Naive thymus-derived CD8-positive, alpha-beta T cell (primary cell): ENCODE measurements around the gene OR7A5. TPM values are rescaled to one million over a fixed set of nuclear protein-coding genes. Genes with fewer than 3 reads are reported as not detected.
A peak's percentile ranks its signal among the peaks of the same experiment; 100 is the strongest.
"Not testable (repeated sequence)": the region's sequence is repeated elsewhere in the genome, so short reads cannot be mapped to it uniquely, and the experiment has no call there.

Source experiments
- ATAC-seq, 2 donors: fragments of 150-1000 bp; cut with Tn5 transposase in 1 of 2; sonication (Bioruptor Pico), chemical (Tn5 transposase) in 1 of 2; 1 replicate in 1 of 2; 2 replicates in 1 of 2; pipeline ENCODE4 v1.10.0; 2021; ENCODE audit warnings: mild to moderate bottlenecking in 2 of 2, moderate library complexity in 2 of 2
- POLR2A ChIA-PET: fragments of 350-600 bp; sonication (Branson Sonifier 250); formaldehyde crosslinking; loops from one replicate; lab custom pipeline; 2021; ENCODE audit warnings: antibody characterized with exemption; lab: Charles Lee
- DNase-seq, 10 donors: peaks; one replicate each; pipeline versions ENCODE4 v3.0.0 to v3.0.0-alpha.2; 2020 to 2022
- H3K27ac Mint-ChIP-seq, 10 donors: one replicate each; pipeline ENCODE4 v1.8.0; 2020 to 2022; ENCODE audit warnings: mild to moderate bottlenecking in 10 of 10, mixed read lengths in 10 of 10, moderate library complexity in 4 of 10, inconsistent platforms in 1 of 10
- H3K27me3 Mint-ChIP-seq, 5 donors: one replicate each; pipeline ENCODE4 v1.8.0; 2021 to 2022; ENCODE audit warnings: mixed read lengths in 5 of 5
- H3K36me3 Mint-ChIP-seq, 3 donors: one replicate each; pipeline ENCODE4 v1.8.0; 2020 to 2022; ENCODE audit warnings: mixed read lengths in 3 of 3, mild to moderate bottlenecking in 2 of 3, inconsistent platforms in 1 of 3
- H3K4me1 Mint-ChIP-seq, 4 donors: one replicate each; pipeline ENCODE4 v1.8.0; 2021 to 2022; ENCODE audit warnings: mixed read lengths in 4 of 4
- H3K4me3 Mint-ChIP-seq, 10 donors: one replicate each; pipeline ENCODE4 v1.8.0; 2020 to 2022; ENCODE audit warnings: mild to moderate bottlenecking in 10 of 10, mixed read lengths in 10 of 10, moderate library complexity in 6 of 10, inconsistent platforms in 1 of 10
- H3K9me3 Mint-ChIP-seq, 9 donors: one replicate each; pipeline ENCODE4 v1.8.0; 2020 to 2022; ENCODE audit warnings: mixed read lengths in 9 of 9, mild to moderate bottlenecking in 3 of 9, inconsistent platforms in 1 of 9, moderate library complexity in 1 of 9
- polyA plus RNA-seq, 3 donors: library from polyadenylated mRNA; unstranded; fragments of 300-500 nt; fragmentation: Illumina TruSeq; gene quantifications; one replicate each; pipeline ENCODE4 v1.2.3, GENCODE V29; 2021
- total RNA-seq, 8 experiments: library from RNA in 2 of 8; stranded (reverse) in 2 of 8; gene quantifications; one replicate each; pipeline ENCODE4 v1.2.3 and lab custom pipeline; 2021 to 2026

The OR7A5 gene
- total and polyA plus RNA-seq, 5 experiments from 2014 or later: not detected

DNA sequence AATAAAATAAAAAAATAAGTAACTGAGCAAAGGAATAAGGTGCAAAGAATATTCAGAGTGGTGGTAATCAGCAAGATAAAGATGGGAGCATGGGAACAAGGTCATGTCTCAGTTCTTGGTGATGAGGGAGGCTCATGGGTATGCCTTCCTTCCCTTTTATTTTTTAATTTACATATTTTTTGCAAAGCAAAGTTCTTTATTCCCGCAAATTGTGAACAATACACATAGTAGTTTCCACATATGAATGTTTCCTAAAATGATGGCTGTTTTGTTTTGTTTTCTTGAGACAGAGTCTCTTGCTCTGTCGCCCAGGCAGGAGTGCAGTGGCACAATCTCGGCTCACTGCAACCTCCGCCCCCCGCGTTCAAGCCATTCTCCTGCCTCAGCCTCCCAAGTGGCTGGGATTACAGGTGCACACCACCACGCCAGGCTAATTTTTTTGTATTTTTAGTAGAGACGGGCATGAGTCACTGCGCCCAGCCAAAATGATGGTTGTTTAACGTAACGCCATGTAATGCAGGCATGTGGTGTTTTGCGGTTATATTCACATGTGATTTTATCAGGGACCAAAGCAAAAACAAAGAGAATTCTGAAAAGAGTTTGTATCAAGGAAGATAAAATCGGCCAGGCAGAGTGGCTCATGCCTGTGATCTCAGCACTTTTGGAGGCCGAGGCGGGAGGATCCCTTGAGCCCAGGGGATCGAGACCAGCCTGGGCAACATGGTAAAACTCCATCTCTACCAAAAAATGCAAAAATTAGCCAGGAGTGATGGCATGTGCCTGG, 52.2 kb downstream of the OR7A5 start:
- Mint-ChIP-seq H3K36me3 (no peaks in the 10 kb centered on the region), H3K27ac (no peak overlapping the region), H3K9me3 (peaks cover 0 to 5% (median 0%) of the 10 kb centered on the region in 9 donors), H3K4me1 (peaks cover 3 to 37% (median 15%) of the 10 kb centered on the region in 4 donors), H3K27me3 (peaks cover 10 to 58% (median 18%) of the 10 kb centered on the region in 5 donors), H3K4me3 (no peak overlapping the region)
- no peak for DNase-seq
- ATAC-seq: no peak
- POLR2A ChIA-PET: no interaction called here

DNA sequence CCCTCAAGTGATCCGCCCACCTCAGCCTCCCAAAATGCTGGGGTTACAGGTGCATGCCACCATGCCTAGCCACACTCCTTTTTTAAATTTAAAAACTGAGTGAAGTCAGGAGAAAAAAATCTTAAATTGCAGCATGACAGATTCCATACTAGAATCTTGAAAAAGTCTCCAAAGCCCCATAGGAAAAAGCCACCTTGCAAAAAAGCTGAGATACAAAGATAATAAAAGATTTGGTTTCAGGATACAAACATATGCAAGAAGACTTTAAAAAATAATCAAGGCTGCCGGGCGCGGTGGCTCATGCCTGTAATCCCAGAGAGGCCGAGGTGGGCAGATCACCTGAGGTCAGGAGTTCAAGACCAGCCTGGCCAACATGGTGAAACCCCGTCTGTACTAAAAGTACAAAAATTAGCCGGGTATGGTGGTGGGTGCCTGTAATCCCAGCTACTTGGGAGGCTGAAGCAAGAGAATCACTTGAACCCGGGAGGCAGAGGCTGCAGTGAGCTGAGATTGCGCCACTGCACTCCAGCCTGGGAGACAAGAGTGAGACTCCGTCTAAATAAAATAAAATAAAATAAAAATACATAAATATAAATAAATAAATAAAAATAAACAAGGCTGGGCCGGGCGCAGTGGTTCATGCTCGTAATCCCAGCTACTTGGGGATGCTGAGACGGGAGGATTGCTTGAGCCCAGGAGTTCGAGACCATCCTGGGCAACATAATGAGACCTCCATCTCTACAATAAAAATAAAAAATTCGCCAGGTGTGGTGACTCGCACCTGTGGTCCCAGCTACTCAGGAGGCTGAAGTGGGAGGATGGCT, 53.1 kb downstream of the OR7A5 start:
- POLR2A ChIA-PET: interaction anchor here (1.0 kb wide), 1 partner anchor 17 kb away, joined by 3 read pairs; no protein-coding TSS in a partner anchor
- DNase-seq, H3K9me3 Mint-ChIP-seq, H3K4me3 Mint-ChIP-seq, H3K36me3 Mint-ChIP-seq, ATAC-seq, H3K27ac Mint-ChIP-seq: not testable (repeated sequence)
- Mint-ChIP-seq H3K27me3 (peaks cover 13 to 64% (median 21%) of the 10 kb centered on the region in 5 donors), H3K4me1 (peaks cover 3 to 35% (median 14%) of the 10 kb centered on the region in 4 donors)

DNA sequence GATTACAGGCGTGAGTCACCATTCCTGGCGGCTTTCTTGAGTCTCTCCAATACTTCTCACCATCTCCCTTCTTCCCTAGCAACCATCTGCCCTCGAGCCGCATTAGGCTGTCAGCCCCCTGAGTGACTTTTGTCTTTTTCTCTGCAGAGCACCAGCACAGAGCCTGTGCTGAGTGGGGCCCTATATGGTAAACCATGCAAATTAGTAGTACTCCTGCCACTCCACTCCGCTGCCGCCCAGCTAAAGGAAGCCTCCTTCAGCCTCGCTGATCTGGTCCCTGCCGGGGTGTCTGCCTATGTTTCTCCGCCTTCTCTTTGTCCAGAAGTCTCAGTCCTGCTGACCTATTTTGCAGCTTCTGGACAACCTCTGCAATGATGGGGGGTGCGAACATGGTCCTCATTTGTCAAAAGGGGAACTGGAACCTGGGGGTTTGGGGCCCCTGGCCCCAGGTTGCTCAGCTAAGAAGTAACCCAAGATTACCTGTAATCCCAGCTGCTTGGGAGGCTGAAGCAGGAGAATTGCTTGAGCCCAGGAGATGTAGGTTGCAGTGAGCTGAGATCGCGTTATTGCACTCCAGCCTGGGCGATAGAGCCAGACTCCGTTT, 54.3 kb downstream of the OR7A5 start:
- peak in 1 of 2 donors; percentile 79 for ATAC-seq
- H3K9me3 Mint-ChIP-seq, H3K27ac Mint-ChIP-seq, POLR2A ChIA-PET, H3K36me3 Mint-ChIP-seq, DNase-seq: not testable (repeated sequence)
- H3K4me3 Mint-ChIP-seq: peak overlapping the region in 1 of 10 donors; percentile 34
- H3K27me3 Mint-ChIP-seq: peaks cover 14 to 68% (median 28%) of the 10 kb centered on the region in 5 donors
- peaks cover 6 to 35% (median 17%) of the 10 kb centered on the region in 4 donors for H3K4me1 Mint-ChIP-seq

DNA sequence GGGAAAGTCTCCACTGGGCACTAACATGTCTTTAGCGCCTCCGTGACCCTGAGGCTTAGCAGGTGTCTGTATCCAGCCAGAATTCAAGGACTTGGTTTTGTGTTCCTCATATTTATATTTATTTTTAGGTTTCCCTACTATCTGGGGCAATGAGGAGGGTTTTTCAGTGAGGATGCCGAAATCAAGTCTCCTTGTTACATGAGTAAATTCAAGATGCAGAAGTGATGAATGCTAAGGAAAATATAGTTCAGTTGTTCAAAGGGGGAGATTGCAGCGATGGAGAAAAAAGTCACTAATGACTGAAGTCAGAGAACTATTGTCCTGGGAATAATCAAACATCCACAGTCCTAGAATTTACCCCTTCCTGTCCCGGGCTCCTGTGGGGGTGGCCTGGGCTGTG, 55.8 kb downstream of the OR7A5 start:
- peaks cover 5 to 29% (median 16%) of the 10 kb centered on the region in 4 donors for H3K4me1 Mint-ChIP-seq
- no peak for ATAC-seq
- POLR2A ChIA-PET: no interaction called here

DNA sequence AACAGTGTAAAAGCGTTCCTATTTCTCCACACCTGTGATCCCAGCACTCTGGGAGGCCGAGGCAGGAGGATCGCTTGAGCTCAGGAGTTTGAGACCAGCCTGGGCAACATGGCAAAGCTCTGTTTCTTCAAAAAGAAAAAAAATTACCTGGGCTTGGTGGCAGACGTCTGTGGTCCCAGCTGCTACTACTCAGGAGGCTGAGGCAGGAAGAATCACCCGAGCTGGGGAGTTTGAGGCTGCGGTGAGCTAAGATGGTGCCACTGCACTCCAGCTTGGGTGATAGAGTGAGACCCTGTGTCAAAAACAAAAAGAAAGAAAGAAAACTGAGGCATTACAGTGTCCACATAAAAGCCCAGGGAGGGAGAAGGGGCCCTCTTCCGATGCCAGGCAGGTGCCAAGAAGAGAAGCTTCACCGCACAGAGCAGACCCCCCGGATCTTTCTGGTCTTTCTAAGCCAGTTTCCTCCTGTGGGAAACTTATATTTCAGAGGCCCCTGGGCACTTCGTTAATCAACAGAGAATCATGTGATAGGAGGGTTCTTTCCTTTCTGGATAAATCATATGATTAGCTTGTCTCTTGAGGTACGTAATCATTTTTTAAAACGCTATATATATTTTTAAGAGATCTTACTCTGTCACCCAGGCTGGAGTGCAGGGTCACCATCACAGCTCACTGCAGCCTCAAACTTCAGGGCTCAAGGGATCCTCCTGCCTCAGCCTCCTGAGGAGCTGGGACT, 56.7 kb downstream of the OR7A5 start, which contains the start of gene ADGRE2:
Gene ADGRE2 (minus strand): TSS at position 451 of the 736 bp plus-strand sequence. CDS start 1,804 bp downstream, outside the sequence.
- Mint-ChIP-seq H3K27me3 (peaks cover 14 to 70% (median 23%) of the 10 kb centered on the region in 5 donors), H3K4me1 (peaks cover 5 to 26% (median 16%) of the 10 kb centered on the region in 4 donors), H3K4me3 (peak within 1 kb of the TSS in 4 of 10 donors; percentile 14 to 61 (median 28)), H3K27ac (peak within 1 kb of the TSS in 2 of 10 donors; percentile 27 to 34)
- ATAC-seq, H3K9me3 Mint-ChIP-seq, H3K36me3 Mint-ChIP-seq, POLR2A ChIA-PET, DNase-seq: not testable (repeated sequence)

More for the DNA sequence above, 55.8 kb downstream of the OR7A5 start:
- Mint-ChIP-seq H3K9me3 (peaks cover 0 to 2% (median 0%) of the 10 kb centered on the region in 9 donors), H3K27me3 (peaks cover 13 to 67% (median 17%) of the 10 kb centered on the region in 5 donors), H3K27ac (no peak overlapping the region), H3K4me3 (no peak overlapping the region), H3K36me3 (no peaks in the 10 kb centered on the region)
- no peak for DNase-seq

DNA sequence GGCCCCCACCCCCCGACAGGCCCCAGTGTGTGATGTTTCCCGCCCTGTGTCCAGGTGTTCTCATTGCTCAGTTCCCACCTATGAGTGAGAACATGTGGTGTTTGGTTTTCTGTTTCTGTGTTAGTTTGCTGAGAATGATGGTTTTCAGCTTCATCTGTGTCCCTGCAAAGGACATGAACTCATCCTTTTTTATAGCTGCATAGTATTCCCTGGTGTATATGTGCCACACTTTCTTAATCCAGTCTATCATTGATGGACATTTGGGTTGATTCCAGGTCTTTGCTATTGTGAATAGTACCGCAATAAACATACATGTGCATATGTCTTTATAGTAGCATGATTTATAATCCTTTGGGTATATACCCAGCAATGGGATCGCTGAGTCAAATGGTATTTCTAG, 57.3 kb downstream of the OR7A5 start:
- H3K9me3 Mint-ChIP-seq, H3K36me3 Mint-ChIP-seq, ATAC-seq, DNase-seq, POLR2A ChIA-PET: not testable (repeated sequence)
- peaks cover 12 to 69% (median 25%) of the 10 kb centered on the region in 5 donors for H3K27me3 Mint-ChIP-seq
- peaks cover 5 to 24% (median 16%) of the 10 kb centered on the region in 4 donors for H3K4me1 Mint-ChIP-seq
- peak overlapping the region in 2 of 10 donors; percentile 27 to 34 for H3K27ac Mint-ChIP-seq
- peak overlapping the region in 4 of 10 donors; percentile 14 to 61 (median 28) for H3K4me3 Mint-ChIP-seq

Other genes with a start within 250 kb of the OR7A5 start
- not detected for gene ADGRE3, start 160.3 kb downstream of the OR7A5 start, total RNA-seq
- gene ADGRE3, start 160.3 kb downstream of the OR7A5 start, polyA plus RNA-seq: not detected
- gene ZNF333, start 145.1 kb downstream of the OR7A5 start, total RNA-seq: 10 to 100 TPM; 36.3 to 41.5 TPM
- gene ZNF333, start 145.1 kb downstream of the OR7A5 start, polyA plus RNA-seq: 1 to 10 TPM; 7.6 to 8.1 (median 7.8) TPM
- gene ADGRE2, start 56.6 kb downstream of the OR7A5 start, total RNA-seq: not detected
- not detected for gene ADGRE2, start 56.6 kb downstream of the OR7A5 start, polyA plus RNA-seq
- gene OR7C1, start within 50 bp of the OR7A5 start, total RNA-seq: not detected
- not detected for gene OR7C1, start within 50 bp of the OR7A5 start, polyA plus RNA-seq
- not detected for gene OR7A10, start 13.7 kb upstream of the OR7A5 start, total RNA-seq
- gene OR7A10, start 13.7 kb upstream of the OR7A5 start, polyA plus RNA-seq: not detected
- gene OR7A17, start 50.9 kb upstream of the OR7A5 start, total RNA-seq: not detected
- not detected for gene OR7A17, start 50.9 kb upstream of the OR7A5 start, polyA plus RNA-seq
- not detected for gene OR7C2, start 106.3 kb upstream of the OR7A5 start, total RNA-seq
- gene OR7C2, start 106.3 kb upstream of the OR7A5 start, polyA plus RNA-seq: not detected
- not detected for gene SLC1A6, start 144.7 kb upstream of the OR7A5 start, total RNA-seq
- gene SLC1A6, start 144.7 kb upstream of the OR7A5 start, polyA plus RNA-seq: not detected
- not detected for gene CASP14, start 214.3 kb upstream of the OR7A5 start, total RNA-seq
- gene CASP14, start 214.3 kb upstream of the OR7A5 start, polyA plus RNA-seq: not detected
- gene OR1I1, start 247.0 kb upstream of the OR7A5 start, total RNA-seq: not detected
- gene OR1I1, start 247.0 kb upstream of the OR7A5 start, polyA plus RNA-seq: not detected